A673 (cell line): ENCODE data around the gene TXN. TPM values are rescaled to one million over a fixed set of nuclear protein-coding genes. Genes with fewer than 3 reads are reported as not detected.

ENCODE experiments used
- BruUV-seq: library from RNA; stranded (reverse); fragments of 400-500 nt; replicated peaks from 2 replicates; lab custom pipeline; 2021; lab: Mats Ljungman, UMichigan
- CTCF ChIA-PET: fragments of 300-600 bp; sonication (Branson Sonifier 250); formaldehyde crosslinking; loops from one replicate; lab custom pipeline; 2022; ENCODE audit warnings: antibody characterized with exemption; lab: Charles Lee
- POLR2A ChIA-PET: fragments of 300-600 bp; sonication (Branson Sonifier 250); formaldehyde crosslinking; loops from one replicate; lab custom pipeline; 2022; ENCODE audit warnings: antibody characterized with exemption; ENCODE audit not compliant: low non-redundant PET; lab: Charles Lee
- DNase-seq: peaks from one replicate; pipeline ENCODE4 v3.0.0-alpha.2; 2015; ENCODE audit warnings: low spot score
- H3K27ac ChIP-seq: fragments of 200-600 bp; sonication (generic); 2 replicates; pipeline ENCODE4 v1.5.1; 2016; ENCODE audit warnings: mixed run types, low read depth, mild to moderate bottlenecking, mixed read lengths, antibody characterized with exemption, low read length; ENCODE audit not compliant: poor library complexity, severe bottlenecking
- H3K27me3 ChIP-seq: fragments of 200-600 bp; sonication (generic); replicated peaks from 2 replicates; pipeline ENCODE4 v1.6.1; 2017; ENCODE audit warnings: mixed run types, low read depth, mild to moderate bottlenecking, mixed read lengths, antibody characterized with exemption, low read length; ENCODE audit not compliant: insufficient read depth, poor library complexity
- H3K36me3 ChIP-seq: fragments of 200-600 bp; sonication (generic); 2 replicates; pipeline ENCODE4 v1.6.1; 2016; ENCODE audit warnings: mixed run types, mild to moderate bottlenecking, mixed read lengths, antibody characterized with exemption, low read length; ENCODE audit not compliant: insufficient read depth, poor library complexity, severe bottlenecking
- H3K4me1 ChIP-seq: fragments of 200-600 bp; sonication (generic); 2 replicates; pipeline ENCODE4 v1.6.1; 2017; ENCODE audit warnings: mixed run types, mild to moderate bottlenecking, mixed read lengths, antibody characterized with exemption, low read length; ENCODE audit not compliant: insufficient read depth, poor library complexity, severe bottlenecking
- H3K4me3 ChIP-seq: fragments of 200-600 bp; sonication (generic); 2 replicates; pipeline ENCODE4 v1.5.1; 2016; ENCODE audit warnings: low read depth, mixed run types, mild to moderate bottlenecking, mixed read lengths, low read length; ENCODE audit not compliant: poor library complexity, severe bottlenecking
- H3K9me3 ChIP-seq: fragments of 200-600 bp; sonication (generic); 2 replicates; pipeline ENCODE4 v1.6.1; 2016; ENCODE audit warnings: mixed run types, low read depth, mild to moderate bottlenecking, mixed read lengths, antibody characterized with exemption, low read length; ENCODE audit not compliant: poor library complexity, severe bottlenecking
- CTCF ChIP-seq: fragments of 300-800, 200-600 bp; sonication (generic); conservative IDR thresholded peaks from 2 replicates; pipeline ENCODE4 v1.5.1; 2017; ENCODE audit warnings: low read depth, mild to moderate bottlenecking, antibody characterized with exemption, low read length, moderate library complexity, mixed read lengths
- EZH2 ChIP-seq: fragments of 200-600 bp; sonication (generic); IDR thresholded peaks from 2 replicates; pipeline ENCODE4 v1.6.1; 2017; ENCODE audit warnings: borderline replicate concordance, low read depth, mild to moderate bottlenecking, mixed read lengths, antibody characterized with exemption, low read length; ENCODE audit not compliant: poor library complexity, severe bottlenecking
- intact Hi-C: fragments of 100-400 bp; cut with micrococcal nuclease; formaldehyde crosslinking; loops from one replicate; pipeline ENCODE4 v1.10.0; 2022; ENCODE audit not compliant: unreplicated experiment
- total RNA-seq: library from RNA; stranded (reverse); gene quantifications from 2 replicates; pipeline ENCODE4 v1.2.3, GENCODE V29; 2021

The TXN gene
- total RNA-seq, 1 experiment from 2014 or later, result 284 TPM

GRCh38 chr9:110283751-110284150, 27.4 kb upstream of the TXN start:
- H3K4me1 ChIP-seq, result no peaks in the 10 kb centered on the region
- no peak overlapping the region for H3K27ac ChIP-seq
- H3K9me3 ChIP-seq, result no peaks in the 10 kb centered on the region
- no TSS peak for BruUV-seq
- H3K4me3 ChIP-seq, result no peak overlapping the region
- H3K36me3 ChIP-seq, result no peaks in the 10 kb centered on the region
- no peaks in the 10 kb centered on the region for H3K27me3 ChIP-seq
- intact Hi-C loops, result no loop called here
- no peak for DNase-seq
- TF ChIP-seq EZH2, result no peak
- no peak for TF ChIP-seq CTCF
- POLR2A ChIA-PET, result no interaction called here
- CTCF ChIA-PET, result no interaction called here

- no peaks in the 10 kb centered on the region for H3K36me3 ChIP-seq
- TF ChIP-seq CTCF (no peak), EZH2 (no peak)
- no peak overlapping the region for H3K4me3 ChIP-seq
- BruUV-seq, result no TSS peak
- ChIA-PET CTCF (no interaction called here), POLR2A (no interaction called here)
- no peaks in the 10 kb centered on the region for H3K4me1 ChIP-seq
- no peak overlapping the region for H3K27ac ChIP-seq
- no peak for DNase-seq
- no peaks in the 10 kb centered on the region for H3K9me3 ChIP-seq
- no peaks in the 10 kb centered on the region for H3K27me3 ChIP-seq
- intact Hi-C loops, result no loop called here
These were observed 26.4 kb upstream of the TXN start for GRCh38 chr9:110282739-110283081.

GRCh38 chr9:110282018-110282738, 25.9 kb upstream of the TXN start:
- BruUV-seq, result no TSS peak
- H3K4me3 ChIP-seq, result no peak overlapping the region
- no peaks in the 10 kb centered on the region for H3K9me3 ChIP-seq
- no peak for DNase-seq
- H3K36me3 ChIP-seq, result no peaks in the 10 kb centered on the region
- intact Hi-C loops, result no loop called here
- H3K27ac ChIP-seq, result no peak overlapping the region
- TF ChIP-seq CTCF, result no peak
- no peak for TF ChIP-seq EZH2
- POLR2A ChIA-PET, result no interaction called here
- H3K27me3 ChIP-seq, result no peaks in the 10 kb centered on the region
- H3K4me1 ChIP-seq, result no peaks in the 10 kb centered on the region
- CTCF ChIA-PET, result no interaction called here
